Measurements from ENCODE around the gene RASSF1. TPM values are rescaled to one million over a fixed set of nuclear protein-coding genes. Genes with fewer than 3 reads are reported as not detected.

The RASSF1 gene
- polyA plus RNA-seq, 1 donor from 2014 or later, result 51.4 TPM

DNA sequence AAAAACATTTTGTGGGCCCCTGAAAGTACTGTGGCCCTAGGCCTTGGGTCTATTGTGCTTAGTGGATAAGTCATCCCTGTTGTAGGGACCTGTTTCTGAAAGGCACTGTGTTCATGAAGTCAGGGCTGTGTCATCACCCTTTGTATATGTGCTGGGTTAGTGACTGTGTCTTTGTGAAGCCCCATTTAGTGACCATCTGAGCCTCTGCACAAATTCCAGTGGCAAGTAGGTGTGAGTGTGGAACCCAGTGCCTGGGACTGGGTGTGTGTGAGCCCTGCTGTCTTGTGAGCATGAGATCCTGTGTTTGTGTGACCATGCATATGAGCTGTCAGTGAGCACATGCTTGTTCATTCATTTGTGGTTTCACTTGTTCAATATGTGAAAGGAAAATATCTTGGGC lies 36.0 kb downstream of the RASSF1 start:
- H3K9ac ChIP-seq (ENCODE audit: low read length), result no peak overlapping the region
- H4K20me1 ChIP-seq (ENCODE audit: insufficient read depth), result no peaks in the 10 kb centered on the region
- TF ChIP-seq, protein P1, sequence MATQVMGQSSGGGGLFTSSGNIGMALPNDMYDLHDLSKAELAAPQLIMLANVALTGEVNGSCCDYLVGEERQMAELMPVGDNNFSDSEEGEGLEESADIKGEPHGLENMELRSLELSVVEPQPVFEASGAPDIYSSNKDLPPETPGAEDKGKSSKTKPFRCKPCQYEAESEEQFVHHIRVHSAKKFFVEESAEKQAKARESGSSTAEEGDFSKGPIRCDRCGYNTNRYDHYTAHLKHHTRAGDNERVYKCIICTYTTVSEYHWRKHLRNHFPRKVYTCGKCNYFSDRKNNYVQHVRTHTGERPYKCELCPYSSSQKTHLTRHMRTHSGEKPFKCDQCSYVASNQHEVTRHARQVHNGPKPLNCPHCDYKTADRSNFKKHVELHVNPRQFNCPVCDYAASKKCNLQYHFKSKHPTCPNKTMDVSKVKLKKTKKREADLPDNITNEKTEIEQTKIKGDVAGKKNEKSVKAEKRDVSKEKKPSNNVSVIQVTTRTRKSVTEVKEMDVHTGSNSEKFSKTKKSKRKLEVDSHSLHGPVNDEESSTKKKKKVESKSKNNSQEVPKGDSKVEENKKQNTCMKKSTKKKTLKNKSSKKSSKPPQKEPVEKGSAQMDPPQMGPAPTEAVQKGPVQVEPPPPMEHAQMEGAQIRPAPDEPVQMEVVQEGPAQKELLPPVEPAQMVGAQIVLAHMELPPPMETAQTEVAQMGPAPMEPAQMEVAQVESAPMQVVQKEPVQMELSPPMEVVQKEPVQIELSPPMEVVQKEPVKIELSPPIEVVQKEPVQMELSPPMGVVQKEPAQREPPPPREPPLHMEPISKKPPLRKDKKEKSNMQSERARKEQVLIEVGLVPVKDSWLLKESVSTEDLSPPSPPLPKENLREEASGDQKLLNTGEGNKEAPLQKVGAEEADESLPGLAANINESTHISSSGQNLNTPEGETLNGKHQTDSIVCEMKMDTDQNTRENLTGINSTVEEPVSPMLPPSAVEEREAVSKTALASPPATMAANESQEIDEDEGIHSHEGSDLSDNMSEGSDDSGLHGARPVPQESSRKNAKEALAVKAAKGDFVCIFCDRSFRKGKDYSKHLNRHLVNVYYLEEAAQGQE (IDR thresholded peaks at IDR 0.05; ENCODE audit: borderline replicate concordance), result no peak
- TF ChIP-seq SMC3 (conservative IDR thresholded peaks at IDR 0.05; ENCODE audit: poor library complexity) (no peak), TAF1 (IDR thresholded peaks at IDR 0.05; ENCODE audit: low read depth) (no peak), MXI1 (conservative IDR thresholded peaks at IDR 0.05; ENCODE audit: poor library complexity, severe bottlenecking) (no peak), POLR2AphosphoS5 (IDR thresholded peaks at IDR 0.05) (no peak), EP300 (conservative IDR thresholded peaks at IDR 0.05; ENCODE audit: poor library complexity, severe bottlenecking) (no peak), RAD21 (conservative IDR thresholded peaks at IDR 0.05) (no peak), EZH2 (IDR thresholded peaks at IDR 0.05; ENCODE audit: borderline replicate concordance, insufficient read depth, low read length, poor library complexity, severe bottlenecking) (no peak)
- TF ChIP-seq, protein P2, sequence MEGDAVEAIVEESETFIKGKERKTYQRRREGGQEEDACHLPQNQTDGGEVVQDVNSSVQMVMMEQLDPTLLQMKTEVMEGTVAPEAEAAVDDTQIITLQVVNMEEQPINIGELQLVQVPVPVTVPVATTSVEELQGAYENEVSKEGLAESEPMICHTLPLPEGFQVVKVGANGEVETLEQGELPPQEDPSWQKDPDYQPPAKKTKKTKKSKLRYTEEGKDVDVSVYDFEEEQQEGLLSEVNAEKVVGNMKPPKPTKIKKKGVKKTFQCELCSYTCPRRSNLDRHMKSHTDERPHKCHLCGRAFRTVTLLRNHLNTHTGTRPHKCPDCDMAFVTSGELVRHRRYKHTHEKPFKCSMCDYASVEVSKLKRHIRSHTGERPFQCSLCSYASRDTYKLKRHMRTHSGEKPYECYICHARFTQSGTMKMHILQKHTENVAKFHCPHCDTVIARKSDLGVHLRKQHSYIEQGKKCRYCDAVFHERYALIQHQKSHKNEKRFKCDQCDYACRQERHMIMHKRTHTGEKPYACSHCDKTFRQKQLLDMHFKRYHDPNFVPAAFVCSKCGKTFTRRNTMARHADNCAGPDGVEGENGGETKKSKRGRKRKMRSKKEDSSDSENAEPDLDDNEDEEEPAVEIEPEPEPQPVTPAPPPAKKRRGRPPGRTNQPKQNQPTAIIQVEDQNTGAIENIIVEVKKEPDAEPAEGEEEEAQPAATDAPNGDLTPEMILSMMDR (IDR thresholded peaks at IDR 0.05; ENCODE audit: poor library complexity, severe bottlenecking), result no peak
- H3K79me2 ChIP-seq (replicated peaks; ENCODE audit: insufficient read depth, low read length), result no peaks in the 10 kb centered on the region
- H3K36me3 ChIP-seq (ENCODE audit: insufficient read depth, low read length), result no peaks in the 10 kb centered on the region
- H3K27me3 ChIP-seq (ENCODE audit: insufficient read depth, low read depth, low read length), result no peaks in the 10 kb centered on the region
- no peak overlapping the region for H2AFZ ChIP-seq (ENCODE audit: low read depth, low read length)
- H3K9me3 ChIP-seq (ENCODE audit: low read length), result no peaks in the 10 kb centered on the region
- no peaks in the 10 kb centered on the region for H3K9me2 ChIP-seq (ENCODE audit: insufficient read depth, low read length)
- no peak overlapping the region for H3K27ac ChIP-seq (ENCODE audit: low read length)
- no peak overlapping the region for H3K4me3 ChIP-seq (ENCODE audit: low read length)
- no peak overlapping the region for H3K4me2 ChIP-seq (ENCODE audit: low read length)
- H3F3A ChIP-seq (ENCODE audit: insufficient read depth, low read length, poor library complexity, severe bottlenecking), result no peaks in the 10 kb centered on the region

DNA sequence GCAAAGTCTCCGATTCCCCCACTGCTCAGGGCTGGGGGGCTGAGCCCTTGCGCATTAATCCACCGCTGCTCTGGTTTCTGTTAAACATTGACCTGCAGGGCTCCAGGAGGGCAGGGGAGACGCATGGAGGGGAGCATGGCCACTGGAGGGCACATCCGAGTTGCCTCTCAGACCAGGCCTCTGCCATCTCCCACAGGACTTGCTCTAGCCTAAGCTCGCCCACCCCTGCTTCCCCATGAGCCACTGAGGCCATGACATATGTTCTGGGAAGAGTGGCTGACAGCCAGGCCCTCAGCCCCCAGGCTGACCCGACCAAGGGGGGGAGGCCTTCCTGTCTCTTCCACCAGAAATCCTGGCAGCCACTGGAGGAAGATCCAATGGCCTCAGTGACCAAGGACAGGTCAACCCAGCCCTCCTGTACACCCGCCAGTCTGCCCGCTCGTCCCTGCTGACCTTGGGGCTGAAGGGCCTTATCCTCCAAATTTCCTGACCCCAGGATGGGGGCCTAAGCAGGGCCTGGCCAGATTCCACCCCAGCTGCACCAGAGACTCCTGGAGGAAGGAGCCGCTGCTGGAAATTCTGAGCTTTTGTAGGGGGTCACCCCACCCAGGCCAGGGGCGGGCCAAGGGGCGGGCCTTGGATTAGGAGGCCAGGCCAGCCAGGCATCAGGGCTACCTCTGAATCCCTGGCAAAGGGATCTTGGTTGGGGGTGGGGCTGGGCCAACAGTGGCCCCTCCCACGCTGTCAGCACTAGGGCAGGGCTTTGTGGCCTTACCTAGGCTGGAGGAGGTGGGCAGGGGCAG lies 37.4 kb downstream of the RASSF1 start, which contains the start of gene HYAL1:
Gene HYAL1, minus strand, starts transcription at position 562 of the 803 bp plus-strand sequence. CDS start 618 bp downstream, outside the sequence.
- Histone ChIP-seq H3K27me3 (ENCODE audit: insufficient read depth, low read depth, low read length) (no peaks in the 10 kb centered on the region), H2AFZ (ENCODE audit: low read depth, low read length) (no peak within 1 kb of the TSS), H3K9ac (ENCODE audit: low read length) (no peak within 1 kb of the TSS), H3K79me2 (replicated peaks; ENCODE audit: insufficient read depth, low read length) (no peaks in the 10 kb centered on the region), H4K20me1 (ENCODE audit: insufficient read depth) (no peaks in the 10 kb centered on the region), H3K36me3 (ENCODE audit: insufficient read depth, low read length) (no peaks in the 10 kb centered on the region), H3K9me3 (ENCODE audit: low read length) (no peaks in the 10 kb centered on the region), H3K4me3 (ENCODE audit: low read length) (no peak within 1 kb of the TSS), H3K4me2 (ENCODE audit: low read length) (no peak within 1 kb of the TSS), H3K9me2 (ENCODE audit: insufficient read depth, low read length) (no peaks in the 10 kb centered on the region), H3K27ac (ENCODE audit: low read length) (no peak within 1 kb of the TSS), H3F3A (ENCODE audit: insufficient read depth, low read length, poor library complexity, severe bottlenecking) (no peaks in the 10 kb centered on the region)
- TF ChIP-seq EZH2 (IDR thresholded peaks at IDR 0.05; ENCODE audit: borderline replicate concordance, insufficient read depth, low read length, poor library complexity, severe bottlenecking) (no peak), TAF1 (IDR thresholded peaks at IDR 0.05; ENCODE audit: low read depth) (no peak), EP300 (conservative IDR thresholded peaks at IDR 0.05; ENCODE audit: poor library complexity, severe bottlenecking) (no peak), POLR2AphosphoS5 (IDR thresholded peaks at IDR 0.05) (no peak), MXI1 (conservative IDR thresholded peaks at IDR 0.05; ENCODE audit: poor library complexity, severe bottlenecking) (no peak), RAD21 (conservative IDR thresholded peaks at IDR 0.05) (no peak), SMC3 (conservative IDR thresholded peaks at IDR 0.05; ENCODE audit: poor library complexity) (no peak)
- TF ChIP-seq, protein P1 (IDR thresholded peaks at IDR 0.05; ENCODE audit: borderline replicate concordance), result no peak
- TF ChIP-seq, protein P2 (IDR thresholded peaks at IDR 0.05; ENCODE audit: poor library complexity, severe bottlenecking), result no peak
